Tibial artery (tissue), 4 donors: ENCODE data around the gene TIMM10.

Experiments
- DNase-seq, 2 donors: peaks; one replicate each; pipeline ENCODE4 v3.0.0-alpha.2; 2019
- H3K27ac ChIP-seq, 2 donors: fragments of 200-600 bp; sonication (generic) in 1 of 2; 1 replicate in 1 of 2; 2 replicates in 1 of 2; pipeline ENCODE4 v1.5.1; 2018 to 2019; ENCODE audit warnings: mild to moderate bottlenecking in 1 of 2
- H3K27me3 ChIP-seq, 2 donors: fragments of 200-600 bp; sonication (generic) in 1 of 2; one replicate each; pipeline versions ENCODE4 v1.5.1 to v1.6.0; 2016 to 2019
- H3K36me3 ChIP-seq, 3 donors: fragments of 200-600 bp; sonication (generic) in 2 of 3; one replicate each; pipeline ENCODE4 v1.5.1; 2016 to 2019; ENCODE audit warnings: mild to moderate bottlenecking in 2 of 3
- H3K4me1 ChIP-seq, 4 donors: fragments of 200-600 bp; sonication (generic) in 2 of 4; 1 replicate in 3 of 4; 2 replicates in 1 of 4; pipeline ENCODE4 v1.5.1; 2016 to 2019
- H3K4me3 ChIP-seq, 2 donors: fragments of 200-600 bp; sonication (generic) in 1 of 2; 1 replicate in 1 of 2; 2 replicates in 1 of 2; pipeline ENCODE4 v1.5.1; 2018 to 2019; ENCODE audit warnings: mild to moderate bottlenecking in 2 of 2
- H3K9me3 ChIP-seq, 3 donors: fragments of 200-600 bp; sonication (generic) in 1 of 3; one replicate each; pipeline ENCODE4 v1.5.1; 2016 to 2019
- intact Hi-C: fragments of 100-400 bp; cut with DNase I; formaldehyde crosslinking; loops from one replicate; pipeline ENCODE4 v1.15.0; 2023; ENCODE audit warnings: low total_unique reads
- TF ChIP-seq, protein P1 (sequence below), 2 experiments: fragments of 200-600 bp in 1 of 2; fragments of 450-650 bp in 1 of 2; IDR thresholded peaks; one replicate each; pipeline ENCODE4 v1.5.1; 2017 to 2019; ENCODE audit warnings: antibody characterized with exemption in 2 of 2, mild to moderate bottlenecking in 1 of 2, moderate library complexity in 1 of 2

Gene TIMM10

DNA sequence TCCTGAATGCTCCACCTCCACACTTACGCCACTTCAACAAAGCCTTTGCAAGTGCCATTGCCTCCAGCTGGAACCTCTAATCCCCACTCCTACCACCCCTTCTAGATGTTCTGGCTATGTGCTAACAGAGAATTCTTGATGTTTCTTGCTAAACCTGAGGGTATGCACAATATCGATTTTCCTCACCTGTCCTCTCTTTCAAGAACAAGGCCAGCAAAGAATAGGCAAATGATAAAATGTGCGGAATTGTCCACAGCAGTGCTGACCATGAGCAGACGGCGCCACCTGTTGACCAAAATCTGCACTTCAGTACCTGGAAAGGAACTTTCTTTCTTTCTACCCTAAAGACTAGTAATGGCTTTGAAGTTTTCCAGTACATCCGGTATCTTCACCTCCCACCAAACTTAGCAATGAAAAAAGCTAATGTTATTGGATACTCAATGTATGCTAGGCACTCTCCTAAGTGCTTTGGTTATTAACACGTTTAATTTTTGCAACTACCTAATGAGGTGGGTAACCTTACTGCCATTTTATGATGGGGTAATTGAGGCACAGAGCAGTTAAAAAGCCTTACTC, 3.4 kb downstream of the TIMM10 start:
- intact Hi-C loops: loop anchor here (2.0 to 5.0 kb wide), 3 partner anchors 34 to 175 kb away; no protein-coding TSS in a partner anchor
- no peak overlapping the region for H3K4me3 ChIP-seq
- peak; percentile 70 to 74 for DNase-seq
- H3K9me3 ChIP-seq: no peaks in the 10 kb centered on the region
- peaks cover 0 to 19% (median 0%) of the 10 kb centered on the region in 3 donors for H3K36me3 ChIP-seq
- H3K27me3 ChIP-seq: no peaks in the 10 kb centered on the region
- peaks cover 0 to 15% (median 11%) of the 10 kb centered on the region in 4 donors for H3K4me1 ChIP-seq
- TF ChIP-seq, protein P1, sequence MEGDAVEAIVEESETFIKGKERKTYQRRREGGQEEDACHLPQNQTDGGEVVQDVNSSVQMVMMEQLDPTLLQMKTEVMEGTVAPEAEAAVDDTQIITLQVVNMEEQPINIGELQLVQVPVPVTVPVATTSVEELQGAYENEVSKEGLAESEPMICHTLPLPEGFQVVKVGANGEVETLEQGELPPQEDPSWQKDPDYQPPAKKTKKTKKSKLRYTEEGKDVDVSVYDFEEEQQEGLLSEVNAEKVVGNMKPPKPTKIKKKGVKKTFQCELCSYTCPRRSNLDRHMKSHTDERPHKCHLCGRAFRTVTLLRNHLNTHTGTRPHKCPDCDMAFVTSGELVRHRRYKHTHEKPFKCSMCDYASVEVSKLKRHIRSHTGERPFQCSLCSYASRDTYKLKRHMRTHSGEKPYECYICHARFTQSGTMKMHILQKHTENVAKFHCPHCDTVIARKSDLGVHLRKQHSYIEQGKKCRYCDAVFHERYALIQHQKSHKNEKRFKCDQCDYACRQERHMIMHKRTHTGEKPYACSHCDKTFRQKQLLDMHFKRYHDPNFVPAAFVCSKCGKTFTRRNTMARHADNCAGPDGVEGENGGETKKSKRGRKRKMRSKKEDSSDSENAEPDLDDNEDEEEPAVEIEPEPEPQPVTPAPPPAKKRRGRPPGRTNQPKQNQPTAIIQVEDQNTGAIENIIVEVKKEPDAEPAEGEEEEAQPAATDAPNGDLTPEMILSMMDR (IDR thresholded peaks at IDR 0.05): peak; percentile 91 to 94
- H3K27ac ChIP-seq: no peak overlapping the region

DNA sequence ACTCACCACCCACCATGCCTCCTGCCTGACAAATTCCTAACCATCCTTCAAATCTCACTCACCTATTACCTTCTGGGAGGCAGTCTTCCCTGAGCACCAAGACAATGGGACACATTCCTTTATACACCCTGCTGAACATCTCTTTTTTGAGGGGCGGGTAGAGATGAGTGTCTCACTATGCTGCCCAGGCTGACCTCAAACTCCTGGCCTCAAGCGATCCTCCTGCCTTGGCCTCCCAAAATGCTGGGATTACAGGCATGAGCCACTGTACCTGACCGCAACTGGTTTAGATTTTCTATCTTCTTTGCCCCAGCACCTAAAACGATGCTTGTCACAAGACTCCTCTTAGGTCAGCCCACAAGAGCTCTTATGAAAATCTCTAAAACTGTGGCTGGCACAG, 7.1 kb downstream of the TIMM10 start:
- Histone ChIP-seq H3K9me3 (no peaks in the 10 kb centered on the region), H3K4me1 (no peaks in the 10 kb centered on the region), H3K36me3 (peaks cover 0 to 11% (median 0%) of the 10 kb centered on the region in 3 donors), H3K27ac (no peak overlapping the region), H3K4me3 (no peak overlapping the region), H3K27me3 (no peaks in the 10 kb centered on the region)
- intact Hi-C loops: no loop called here
- TF ChIP-seq, protein P1 (IDR thresholded peaks at IDR 0.05): no peak
- no peak for DNase-seq

DNA sequence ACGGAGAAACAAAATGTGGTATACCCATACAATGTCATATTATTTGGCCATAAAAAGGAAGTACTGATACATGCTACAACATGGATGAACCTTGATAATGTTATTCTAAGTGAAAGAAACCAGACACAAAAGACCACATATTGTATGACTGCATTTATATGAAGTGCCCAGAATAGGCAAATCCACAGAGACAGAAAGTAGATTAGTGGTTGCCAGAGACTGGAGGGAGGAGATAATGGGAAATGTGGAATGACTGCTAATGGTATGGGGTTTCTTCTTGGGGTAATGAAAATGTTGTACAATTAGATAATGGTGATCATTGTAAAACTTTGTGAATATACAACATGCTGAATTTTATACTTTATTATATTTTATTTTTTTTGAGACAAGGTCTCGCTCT, 9.4 kb downstream of the TIMM10 start:
- TF ChIP-seq, protein P1 (IDR thresholded peaks at IDR 0.05): no peak
- no peaks in the 10 kb centered on the region for H3K36me3 ChIP-seq
- intact Hi-C loops: no loop called here
- no peaks in the 10 kb centered on the region for H3K9me3 ChIP-seq
- no peaks in the 10 kb centered on the region for H3K27me3 ChIP-seq
- H3K27ac ChIP-seq: no peak overlapping the region
- no peak overlapping the region for H3K4me3 ChIP-seq
- peaks cover 0 to 2% (median 2%) of the 10 kb centered on the region in 4 donors for H3K4me1 ChIP-seq
- DNase-seq: no peak

DNA sequence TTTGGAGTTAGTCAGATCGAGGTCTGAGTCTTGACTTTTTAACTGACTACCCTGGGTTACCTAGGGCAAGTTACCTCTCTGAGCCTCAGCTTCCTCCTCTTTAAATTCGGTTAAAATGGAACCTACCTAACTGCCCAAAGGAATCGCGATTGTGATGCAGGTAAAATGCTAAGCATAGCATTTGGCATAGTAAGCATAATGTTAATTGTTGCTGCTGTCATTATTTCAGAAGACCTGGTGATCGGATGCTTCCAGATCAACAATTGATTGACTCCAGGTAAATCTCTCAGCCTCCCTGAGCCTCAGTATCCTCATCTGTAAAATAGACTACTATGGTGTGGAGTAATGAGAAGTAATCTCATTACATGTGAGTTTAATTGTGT, 14.5 kb downstream of the TIMM10 start:
- intact Hi-C loops: no loop called here
- DNase-seq: no peak
- Histone ChIP-seq H3K4me1 (peaks cover 0 to 16% (median 14%) of the 10 kb centered on the region in 4 donors), H3K27ac (peak overlapping the region; percentile 71 to 77), H3K36me3 (no peaks in the 10 kb centered on the region), H3K27me3 (no peaks in the 10 kb centered on the region), H3K4me3 (peak overlapping the region; percentile 72 to 75), H3K9me3 (no peaks in the 10 kb centered on the region)
- TF ChIP-seq, protein P1 (IDR thresholded peaks at IDR 0.05): no peak

DNA sequence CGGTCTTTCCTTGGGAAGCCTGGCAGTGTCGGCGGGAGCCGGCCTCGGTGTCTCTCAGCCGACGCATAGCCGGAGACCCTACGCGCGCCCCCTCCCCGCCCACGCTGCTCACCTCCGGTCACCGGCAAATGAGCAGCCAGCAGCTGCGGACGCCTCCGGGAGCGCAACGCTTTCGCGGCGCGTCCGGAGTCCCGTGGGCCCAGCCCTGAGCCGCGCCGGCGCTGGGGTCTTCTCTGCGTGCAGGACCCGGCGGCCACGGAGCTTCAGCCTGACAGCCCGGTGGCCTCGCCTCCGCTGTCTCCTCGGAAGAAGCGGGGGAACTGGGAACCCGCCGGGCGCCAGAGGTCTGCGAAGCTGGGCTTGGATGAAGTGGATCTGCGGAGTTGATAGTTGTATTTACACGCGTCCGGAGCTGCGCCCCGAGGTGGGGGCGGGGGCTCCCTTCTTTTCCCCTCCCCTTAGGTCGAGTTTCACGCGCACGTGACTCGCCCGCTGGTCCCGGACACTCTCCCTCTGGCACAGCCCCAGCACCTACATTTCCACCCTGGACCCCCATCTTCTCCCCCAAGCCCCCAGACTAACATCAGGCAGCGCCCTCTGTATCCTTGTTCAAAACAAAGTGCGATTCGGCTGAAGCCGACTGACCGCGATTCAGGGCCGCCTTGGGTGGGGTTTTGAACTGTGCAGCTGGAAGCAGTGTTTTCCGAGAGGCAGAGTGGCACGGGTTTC, 15.1 kb downstream of the TIMM10 start, which contains the start of gene SLC43A1:
Gene SLC43A1, minus strand, starts transcription at position 371 of the 729 bp plus-strand sequence. CDS start 1,591 bp downstream, outside the sequence.
- TF ChIP-seq, protein P1 (IDR thresholded peaks at IDR 0.05): no peak
- H3K27me3 ChIP-seq: no peaks in the 10 kb centered on the region
- H3K4me1 ChIP-seq: peaks cover 0 to 16% (median 14%) of the 10 kb centered on the region in 4 donors
- H3K36me3 ChIP-seq: no peaks in the 10 kb centered on the region
- DNase-seq: peak; percentile 70 to 87
- peak within 1 kb of the TSS; percentile 71 to 77 for H3K27ac ChIP-seq
- intact Hi-C loops: loop anchor here (2.0 kb wide), 1 partner anchor 17 kb away; no protein-coding TSS in a partner anchor
- no peaks in the 10 kb centered on the region for H3K9me3 ChIP-seq
- H3K4me3 ChIP-seq: peak within 1 kb of the TSS; percentile 72 to 75
